Suprapubic skin (tissue), 4 donors: ENCODE measurements around the gene PDK1.

Source experiments
- EP300 ChIP-seq: sonication (generic); formaldehyde crosslinking; IDR thresholded peaks from one replicate; pipeline ENCODE4 v1.6.1; 2017; ENCODE audit warnings: antibody characterized with exemption
- POLR2A ChIP-seq, 2 donors: fragments of 450-650 bp; IDR thresholded peaks; one replicate each; pipeline ENCODE4 v1.6.1; 2017; ENCODE audit warnings: antibody characterized with exemption in 2 of 2, mild to moderate bottlenecking in 2 of 2, moderate library complexity in 2 of 2
- POLR2AphosphoS5 ChIP-seq, 3 donors: sonication (generic); formaldehyde crosslinking; IDR thresholded peaks; one replicate each; pipeline ENCODE4 v1.6.1; 2017; ENCODE audit warnings: antibody characterized with exemption in 3 of 3
- TF ChIP-seq, protein P1 (sequence below), 2 donors: fragments of 200-600 bp in 1 of 2; fragments of 450-650 bp in 1 of 2; sonication (generic) in 1 of 2; IDR thresholded peaks; one replicate each; pipeline ENCODE4 v1.5.1; 2016 to 2019; ENCODE audit warnings: antibody characterized with exemption in 2 of 2, mild to moderate bottlenecking in 1 of 2, moderate library complexity in 1 of 2

DNA sequence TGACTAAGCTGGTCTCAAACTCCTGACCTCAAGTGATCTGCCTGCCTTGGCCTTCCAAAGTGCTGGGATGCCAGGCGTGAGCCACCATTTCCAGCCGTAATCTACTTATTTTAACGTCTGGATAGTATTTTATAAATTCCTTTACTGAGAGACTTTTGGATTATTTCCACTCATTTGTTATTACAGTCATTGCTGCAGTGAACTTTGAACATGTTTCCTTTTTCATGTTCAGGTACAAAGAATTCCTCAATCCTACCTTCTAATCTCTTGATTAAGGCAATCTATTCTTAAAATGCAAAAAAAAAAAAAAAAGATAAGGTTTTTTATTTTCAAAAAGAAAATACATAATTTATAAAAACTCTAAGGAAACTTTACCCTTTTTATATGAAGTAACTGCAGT lies 78.6 kb downstream of the PDK1 start:
- TF ChIP-seq EP300 (no peak), POLR2A (IDR thresholded peaks at IDR 0.05) (no peak), POLR2AphosphoS5 (IDR thresholded peaks at IDR 0.05) (no peak)
- TF ChIP-seq, protein P1, sequence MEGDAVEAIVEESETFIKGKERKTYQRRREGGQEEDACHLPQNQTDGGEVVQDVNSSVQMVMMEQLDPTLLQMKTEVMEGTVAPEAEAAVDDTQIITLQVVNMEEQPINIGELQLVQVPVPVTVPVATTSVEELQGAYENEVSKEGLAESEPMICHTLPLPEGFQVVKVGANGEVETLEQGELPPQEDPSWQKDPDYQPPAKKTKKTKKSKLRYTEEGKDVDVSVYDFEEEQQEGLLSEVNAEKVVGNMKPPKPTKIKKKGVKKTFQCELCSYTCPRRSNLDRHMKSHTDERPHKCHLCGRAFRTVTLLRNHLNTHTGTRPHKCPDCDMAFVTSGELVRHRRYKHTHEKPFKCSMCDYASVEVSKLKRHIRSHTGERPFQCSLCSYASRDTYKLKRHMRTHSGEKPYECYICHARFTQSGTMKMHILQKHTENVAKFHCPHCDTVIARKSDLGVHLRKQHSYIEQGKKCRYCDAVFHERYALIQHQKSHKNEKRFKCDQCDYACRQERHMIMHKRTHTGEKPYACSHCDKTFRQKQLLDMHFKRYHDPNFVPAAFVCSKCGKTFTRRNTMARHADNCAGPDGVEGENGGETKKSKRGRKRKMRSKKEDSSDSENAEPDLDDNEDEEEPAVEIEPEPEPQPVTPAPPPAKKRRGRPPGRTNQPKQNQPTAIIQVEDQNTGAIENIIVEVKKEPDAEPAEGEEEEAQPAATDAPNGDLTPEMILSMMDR (IDR thresholded peaks at IDR 0.05): no peak
